HepG2 (cell line): ENCODE data around the gene GH2.
"Not testable (repeated sequence)": the region's sequence is repeated elsewhere in the genome, so short reads cannot be mapped to it uniquely, and the experiment has no call there.

Experiments used
- CBFB ChIP-seq: sonication (generic); formaldehyde crosslinking; IDR thresholded peaks from 2 replicates; pipeline ENCODE4 v1.4.0; 2020; ENCODE audit warnings: missing genetic modification reagents
- ETV5 ChIP-seq: IDR thresholded peaks from 2 replicates; pipeline ENCODE4 v1.6.1; 2018; ENCODE audit warnings: missing biosample characterization, missing genetic modification reagents, inconsistent platforms, borderline replicate concordance
- KDM1A ChIP-seq: IDR thresholded peaks from 2 replicates; pipeline ENCODE4 v1.6.1; 2016; ENCODE audit warnings: missing compliant biosample characterization
- KLF11 ChIP-seq: IDR thresholded peaks from 2 replicates; pipeline ENCODE4 v1.6.1; 2016; ENCODE audit warnings: missing compliant biosample characterization
- RAD21 ChIP-seq: fragments of 450-650 bp; formaldehyde crosslinking; IDR thresholded peaks from 2 replicates; pipeline ENCODE4 v1.5.0; 2020; ENCODE audit warnings: mild to moderate bottlenecking
- SIN3A ChIP-seq: IDR thresholded peaks from 2 replicates; pipeline ENCODE4 v1.6.1; 2011; ENCODE audit warnings: low read depth, mild to moderate bottlenecking, control low read depth, low read length, borderline replicate concordance
- TSC22D2 ChIP-seq: sonication (generic); formaldehyde crosslinking; IDR thresholded peaks from 2 replicates; pipeline ENCODE4 v1.5.1; 2020; ENCODE audit warnings: missing genetic modification reagents, mild to moderate bottlenecking, borderline replicate concordance
- ZNF331 ChIP-seq: sonication (generic); formaldehyde crosslinking; IDR thresholded peaks from 2 replicates; pipeline ENCODE4 v1.4.0; 2020; ENCODE audit warnings: missing genetic modification reagents
- ZNF709 ChIP-seq: sonication (generic); formaldehyde crosslinking; IDR thresholded peaks from 2 replicates; pipeline ENCODE4 v1.5.0; 2020; ENCODE audit warnings: mild to moderate bottlenecking, missing genetic modification reagents
- TF ChIP-seq, protein P1 (sequence below): sonication (generic); formaldehyde crosslinking; IDR thresholded peaks from 2 replicates; pipeline ENCODE4 v1.5.0; 2020; ENCODE audit warnings: missing genetic modification reagents
- TF ChIP-seq, protein P2 (sequence below): sonication (generic); formaldehyde crosslinking; IDR thresholded peaks from 2 replicates; pipeline ENCODE4 v1.5.0; 2020; ENCODE audit warnings: mild to moderate bottlenecking, missing genetic modification reagents, moderate library complexity
- TF ChIP-seq, protein P3 (sequence below): sonication (generic); formaldehyde crosslinking; IDR thresholded peaks from 2 replicates; pipeline ENCODE4 v1.9.0; 2021; ENCODE audit warnings: missing genetic modification reagents, mild to moderate bottlenecking, borderline replicate concordance
- TF ChIP-seq, protein P4 (sequence below), 2 experiments: IDR thresholded peaks; 2 replicates each; pipeline ENCODE4 v1.6.1; 2011 to 2012; ENCODE audit warnings: low read length in 2 of 2, borderline replicate concordance in 1 of 2, low read depth in 1 of 2, mild to moderate bottlenecking in 1 of 2, moderate library complexity in 1 of 2

DNA sequence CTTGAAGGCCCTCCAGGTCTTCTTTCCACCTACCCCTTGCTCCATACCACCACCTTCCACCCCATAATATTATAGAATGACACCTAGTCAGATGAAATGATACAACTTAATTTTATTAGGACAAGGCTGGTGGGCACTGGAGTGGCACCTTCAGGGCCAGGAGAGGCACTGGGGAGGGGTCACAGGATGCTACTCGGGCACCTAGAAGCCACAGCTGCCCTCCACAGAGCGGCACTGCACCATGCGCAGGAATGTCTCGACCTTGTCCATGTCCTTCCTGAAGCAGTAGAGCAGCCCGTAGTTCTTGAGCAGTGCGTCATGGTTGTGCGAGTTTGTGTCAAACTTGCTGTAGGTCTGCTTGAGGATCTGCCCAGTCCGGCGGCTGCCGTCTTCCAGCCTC is 13.1 kb upstream of the GH2 start:
- not testable (repeated sequence) for TF ChIP-seq TSC22D2 (CRISPR knock-in tag); RAD21; CBFB (CRISPR knock-in tag); KLF11 (CRISPR knock-in tag); KDM1A (CRISPR knock-in tag); SIN3A; ZNF331 (CRISPR knock-in tag); ETV5 (CRISPR knock-in tag); ZNF709 (CRISPR knock-in tag)
- TF ChIP-seq, protein P1, sequence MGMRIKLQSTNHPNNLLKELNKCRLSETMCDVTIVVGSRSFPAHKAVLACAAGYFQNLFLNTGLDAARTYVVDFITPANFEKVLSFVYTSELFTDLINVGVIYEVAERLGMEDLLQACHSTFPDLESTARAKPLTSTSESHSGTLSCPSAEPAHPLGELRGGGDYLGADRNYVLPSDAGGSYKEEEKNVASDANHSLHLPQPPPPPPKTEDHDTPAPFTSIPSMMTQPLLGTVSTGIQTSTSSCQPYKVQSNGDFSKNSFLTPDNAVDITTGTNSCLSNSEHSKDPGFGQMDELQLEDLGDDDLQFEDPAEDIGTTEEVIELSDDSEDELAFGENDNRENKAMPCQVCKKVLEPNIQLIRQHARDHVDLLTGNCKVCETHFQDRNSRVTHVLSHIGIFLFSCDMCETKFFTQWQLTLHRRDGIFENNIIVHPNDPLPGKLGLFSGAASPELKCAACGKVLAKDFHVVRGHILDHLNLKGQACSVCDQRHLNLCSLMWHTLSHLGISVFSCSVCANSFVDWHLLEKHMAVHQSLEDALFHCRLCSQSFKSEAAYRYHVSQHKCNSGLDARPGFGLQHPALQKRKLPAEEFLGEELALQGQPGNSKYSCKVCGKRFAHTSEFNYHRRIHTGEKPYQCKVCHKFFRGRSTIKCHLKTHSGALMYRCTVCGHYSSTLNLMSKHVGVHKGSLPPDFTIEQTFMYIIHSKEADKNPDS (CRISPR knock-in tag) = not testable (repeated sequence)
- TF ChIP-seq, protein P2, sequence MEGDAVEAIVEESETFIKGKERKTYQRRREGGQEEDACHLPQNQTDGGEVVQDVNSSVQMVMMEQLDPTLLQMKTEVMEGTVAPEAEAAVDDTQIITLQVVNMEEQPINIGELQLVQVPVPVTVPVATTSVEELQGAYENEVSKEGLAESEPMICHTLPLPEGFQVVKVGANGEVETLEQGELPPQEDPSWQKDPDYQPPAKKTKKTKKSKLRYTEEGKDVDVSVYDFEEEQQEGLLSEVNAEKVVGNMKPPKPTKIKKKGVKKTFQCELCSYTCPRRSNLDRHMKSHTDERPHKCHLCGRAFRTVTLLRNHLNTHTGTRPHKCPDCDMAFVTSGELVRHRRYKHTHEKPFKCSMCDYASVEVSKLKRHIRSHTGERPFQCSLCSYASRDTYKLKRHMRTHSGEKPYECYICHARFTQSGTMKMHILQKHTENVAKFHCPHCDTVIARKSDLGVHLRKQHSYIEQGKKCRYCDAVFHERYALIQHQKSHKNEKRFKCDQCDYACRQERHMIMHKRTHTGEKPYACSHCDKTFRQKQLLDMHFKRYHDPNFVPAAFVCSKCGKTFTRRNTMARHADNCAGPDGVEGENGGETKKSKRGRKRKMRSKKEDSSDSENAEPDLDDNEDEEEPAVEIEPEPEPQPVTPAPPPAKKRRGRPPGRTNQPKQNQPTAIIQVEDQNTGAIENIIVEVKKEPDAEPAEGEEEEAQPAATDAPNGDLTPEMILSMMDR (CRISPR knock-in tag) = not testable (repeated sequence)
- TF ChIP-seq, protein P3, sequence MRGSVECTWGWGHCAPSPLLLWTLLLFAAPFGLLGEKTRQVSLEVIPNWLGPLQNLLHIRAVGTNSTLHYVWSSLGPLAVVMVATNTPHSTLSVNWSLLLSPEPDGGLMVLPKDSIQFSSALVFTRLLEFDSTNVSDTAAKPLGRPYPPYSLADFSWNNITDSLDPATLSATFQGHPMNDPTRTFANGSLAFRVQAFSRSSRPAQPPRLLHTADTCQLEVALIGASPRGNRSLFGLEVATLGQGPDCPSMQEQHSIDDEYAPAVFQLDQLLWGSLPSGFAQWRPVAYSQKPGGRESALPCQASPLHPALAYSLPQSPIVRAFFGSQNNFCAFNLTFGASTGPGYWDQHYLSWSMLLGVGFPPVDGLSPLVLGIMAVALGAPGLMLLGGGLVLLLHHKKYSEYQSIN = not testable (repeated sequence)
- TF ChIP-seq, protein P4, sequence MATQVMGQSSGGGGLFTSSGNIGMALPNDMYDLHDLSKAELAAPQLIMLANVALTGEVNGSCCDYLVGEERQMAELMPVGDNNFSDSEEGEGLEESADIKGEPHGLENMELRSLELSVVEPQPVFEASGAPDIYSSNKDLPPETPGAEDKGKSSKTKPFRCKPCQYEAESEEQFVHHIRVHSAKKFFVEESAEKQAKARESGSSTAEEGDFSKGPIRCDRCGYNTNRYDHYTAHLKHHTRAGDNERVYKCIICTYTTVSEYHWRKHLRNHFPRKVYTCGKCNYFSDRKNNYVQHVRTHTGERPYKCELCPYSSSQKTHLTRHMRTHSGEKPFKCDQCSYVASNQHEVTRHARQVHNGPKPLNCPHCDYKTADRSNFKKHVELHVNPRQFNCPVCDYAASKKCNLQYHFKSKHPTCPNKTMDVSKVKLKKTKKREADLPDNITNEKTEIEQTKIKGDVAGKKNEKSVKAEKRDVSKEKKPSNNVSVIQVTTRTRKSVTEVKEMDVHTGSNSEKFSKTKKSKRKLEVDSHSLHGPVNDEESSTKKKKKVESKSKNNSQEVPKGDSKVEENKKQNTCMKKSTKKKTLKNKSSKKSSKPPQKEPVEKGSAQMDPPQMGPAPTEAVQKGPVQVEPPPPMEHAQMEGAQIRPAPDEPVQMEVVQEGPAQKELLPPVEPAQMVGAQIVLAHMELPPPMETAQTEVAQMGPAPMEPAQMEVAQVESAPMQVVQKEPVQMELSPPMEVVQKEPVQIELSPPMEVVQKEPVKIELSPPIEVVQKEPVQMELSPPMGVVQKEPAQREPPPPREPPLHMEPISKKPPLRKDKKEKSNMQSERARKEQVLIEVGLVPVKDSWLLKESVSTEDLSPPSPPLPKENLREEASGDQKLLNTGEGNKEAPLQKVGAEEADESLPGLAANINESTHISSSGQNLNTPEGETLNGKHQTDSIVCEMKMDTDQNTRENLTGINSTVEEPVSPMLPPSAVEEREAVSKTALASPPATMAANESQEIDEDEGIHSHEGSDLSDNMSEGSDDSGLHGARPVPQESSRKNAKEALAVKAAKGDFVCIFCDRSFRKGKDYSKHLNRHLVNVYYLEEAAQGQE (IDR thresholded peaks at IDR 0.05; ENCODE audit: borderline replicate concordance in 1 of 2, low read depth in 1 of 2, low read length in 2 of 2) = not testable (repeated sequence)
